OCI-LY3 (cell line): ENCODE data around the gene SUPT3H.

Experiments used
- H2AFZ ChIP-seq: fragments of 200-600, 300-600 bp; shearing (Covaris generic); 2 replicates; pipeline ENCODE4 v1.6.0; 2014; ENCODE audit warnings: antibody characterized with exemption, low read depth, low read length
- H3K27ac ChIP-seq: fragments of 200-600, 300-600 bp; sonication (generic); 2 replicates; pipeline ENCODE4 v1.5.1; 2014; ENCODE audit warnings: mild to moderate bottlenecking, low read length, moderate library complexity, mixed read lengths
- H3K27me3 ChIP-seq: fragments of 200-600, 300-600 bp; sonication (generic); 2 replicates; pipeline ENCODE4 v1.6.1; 2014; ENCODE audit warnings: low read depth, low read length, mixed read lengths
- H3K36me3 ChIP-seq: fragments of 200-600, 300-600 bp; sonication (generic); replicated peaks from 2 replicates; pipeline ENCODE3; 2014; ENCODE audit warnings: low read depth, low read length, mixed read lengths
- H3K4me1 ChIP-seq: fragments of 300-600, 200-600 bp; sonication (generic); 2 replicates; pipeline ENCODE4 v1.6.1; 2014; ENCODE audit warnings: low read length, mixed read lengths
- H3K4me2 ChIP-seq: fragments of 200-600, 300-600 bp; sonication (generic); 2 replicates; pipeline ENCODE4 v1.6.1; 2014; ENCODE audit warnings: low read length, mixed read lengths
- H3K4me3 ChIP-seq: fragments of 300-600, 200-600 bp; sonication (generic); 2 replicates; pipeline ENCODE4 v1.5.1; 2014; ENCODE audit warnings: antibody characterized with exemption, mild to moderate bottlenecking, low read length, moderate library complexity
- H3K79me2 ChIP-seq: fragments of 300-600, 200-600 bp; shearing (Covaris generic); 2 replicates; pipeline ENCODE4 v1.6.1; 2014; ENCODE audit warnings: mild to moderate bottlenecking, low read length, mixed read lengths
- H3K9ac ChIP-seq: fragments of 300-600, 200-600 bp; shearing (Covaris generic); 2 replicates; pipeline ENCODE4 v1.6.0; 2014; ENCODE audit warnings: mild to moderate bottlenecking, low read length, moderate library complexity
- H3K9me3 ChIP-seq: fragments of 200-600, 300-600 bp; shearing (Covaris generic); 2 replicates; pipeline ENCODE4 v1.6.1; 2014; ENCODE audit warnings: low read length, mixed read lengths; ENCODE audit not compliant: insufficient read depth
- H4K20me1 ChIP-seq: fragments of 200-600, 300-600 bp; sonication (generic); 2 replicates; pipeline ENCODE4 v1.6.1; 2016; ENCODE audit warnings: low read length, mixed read lengths; ENCODE audit not compliant: insufficient read depth
- CTCF ChIP-seq: fragments of 200-600, 300-600 bp; sonication (generic); IDR thresholded peaks from 2 replicates; pipeline ENCODE4 v1.5.1; 2014; ENCODE audit warnings: antibody characterized with exemption, low read length, low read depth
- EZH2phosphoT487 ChIP-seq: fragments of 200-600 bp; shearing (Covaris generic); IDR thresholded peaks from 2 replicates; pipeline ENCODE4 v1.6.1; 2018; ENCODE audit warnings: antibody characterized with exemption, mixed run types, low read depth

Gene SUPT3H

DNA sequence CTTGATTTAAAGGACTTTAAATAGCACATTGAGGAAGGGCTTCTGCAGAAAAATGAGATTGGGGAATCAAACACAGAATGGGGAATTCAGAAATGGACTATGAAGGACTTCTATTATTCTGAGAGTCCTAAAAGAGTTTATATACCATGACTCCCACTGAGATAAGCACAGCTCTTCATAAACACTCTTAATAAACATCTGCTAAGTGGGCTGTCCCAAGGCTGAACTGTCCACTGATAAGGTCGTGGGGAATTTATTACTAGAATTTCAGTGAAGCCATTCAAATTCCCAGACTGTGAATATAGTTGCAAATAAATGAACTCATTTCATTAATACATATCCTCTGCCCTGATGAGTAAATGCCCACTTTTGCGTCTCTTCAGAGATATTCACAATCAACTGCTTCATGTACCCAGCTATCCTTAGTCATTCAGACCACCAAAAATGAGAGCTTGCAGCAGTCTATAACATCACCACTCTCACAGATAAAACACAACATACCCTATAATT, 517.8 kb downstream of the SUPT3H start:
- Histone ChIP-seq H3K27ac (no peak overlapping the region), H3K4me1 (peaks cover 13% of the 10 kb centered on the region), H4K20me1 (no peaks in the 10 kb centered on the region), H3K9ac (no peak overlapping the region), H2AFZ (no peak overlapping the region), H3K4me3 (no peak overlapping the region), H3K9me3 (no peaks in the 10 kb centered on the region), H3K36me3 (no peaks in the 10 kb centered on the region), H3K4me2 (no peak overlapping the region), H3K79me2 (no peaks in the 10 kb centered on the region), H3K27me3 (peaks cover 9% of the 10 kb centered on the region; the same call in 1 of the 2 replicates)
- TF ChIP-seq CTCF = no peak
- no peak for TF ChIP-seq EZH2phosphoT487

DNA sequence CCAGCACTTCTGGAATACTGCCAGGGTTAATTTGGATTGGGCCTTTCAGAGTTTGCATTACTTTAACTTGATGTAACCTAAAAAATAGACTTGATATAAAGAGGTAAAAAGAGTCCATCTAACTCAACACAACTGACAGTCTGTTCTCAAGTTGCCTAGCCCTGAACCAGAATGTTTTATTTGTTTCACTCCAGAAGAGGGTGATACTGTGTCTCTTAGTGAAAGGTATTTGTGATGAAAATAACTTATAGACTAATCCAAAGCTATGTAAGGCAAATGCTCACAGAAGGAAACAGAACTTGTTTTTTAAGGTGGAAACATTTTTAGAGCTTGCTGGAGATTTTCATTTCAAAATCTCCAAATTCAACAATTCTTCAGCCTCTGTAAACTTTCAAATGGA, 518.7 kb downstream of the SUPT3H start:
- Histone ChIP-seq H3K36me3 (no peaks in the 10 kb centered on the region), H2AFZ (no peak overlapping the region), H4K20me1 (no peaks in the 10 kb centered on the region), H3K79me2 (no peaks in the 10 kb centered on the region), H3K9ac (no peak overlapping the region), H3K4me3 (no peak overlapping the region), H3K27me3 (peaks cover 9% of the 10 kb centered on the region; the same call in 1 of the 2 replicates), H3K4me2 (no peak overlapping the region), H3K27ac (no peak overlapping the region), H3K9me3 (no peaks in the 10 kb centered on the region), H3K4me1 (peaks cover 13% of the 10 kb centered on the region)
- TF ChIP-seq CTCF = no peak

DNA sequence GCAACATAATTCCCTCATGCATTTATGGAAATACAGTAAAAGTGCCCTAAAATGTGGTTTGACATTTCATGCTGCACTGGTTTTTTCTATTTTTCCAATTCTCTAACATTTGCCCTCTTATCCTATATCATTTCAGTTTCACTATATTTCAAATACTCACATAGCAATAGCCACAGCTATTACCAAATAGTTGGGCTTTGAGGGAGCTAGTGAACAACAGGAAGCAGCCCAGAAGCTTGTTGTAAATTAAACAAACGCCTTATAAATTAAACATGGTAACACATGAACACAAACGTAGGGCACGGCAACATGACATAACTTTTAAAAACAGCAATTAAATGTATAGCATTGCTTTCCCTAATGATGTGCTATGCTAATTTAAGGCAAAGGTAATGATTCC, 521.3 kb downstream of the SUPT3H start:
- TF ChIP-seq EZH2phosphoT487 (no peak), CTCF (no peak)
- no peaks in the 10 kb centered on the region for H3K9me3 ChIP-seq
- H3K27ac ChIP-seq = no peak overlapping the region
- H3K4me2 ChIP-seq = no peak overlapping the region
- H3K4me1 ChIP-seq = peaks cover 13% of the 10 kb centered on the region
- no peak overlapping the region for H2AFZ ChIP-seq
- no peak overlapping the region for H3K9ac ChIP-seq
- H3K79me2 ChIP-seq = no peaks in the 10 kb centered on the region
- no peak overlapping the region for H3K4me3 ChIP-seq
- H3K27me3 ChIP-seq = peaks cover 9% of the 10 kb centered on the region; the same call in 1 of the 2 replicates
- H3K36me3 ChIP-seq = no peaks in the 10 kb centered on the region
- no peaks in the 10 kb centered on the region for H4K20me1 ChIP-seq

- H3K4me3 ChIP-seq = no peak overlapping the region
- 0 out of 2 replicates have a peak overlapping the region, but pooled peaks have one; percentile 6 for H2AFZ ChIP-seq
- no peaks in the 10 kb centered on the region for H4K20me1 ChIP-seq
- no peak overlapping the region for H3K27ac ChIP-seq
- no peaks in the 10 kb centered on the region for H3K9me3 ChIP-seq
- peaks cover 9% of the 10 kb centered on the region; the same call in 1 of the 2 replicates for H3K27me3 ChIP-seq
- no peak for TF ChIP-seq EZH2phosphoT487
- no peak for TF ChIP-seq CTCF
- H3K4me2 ChIP-seq = peak overlapping the region; percentile 18
- H3K79me2 ChIP-seq = no peaks in the 10 kb centered on the region
- no peaks in the 10 kb centered on the region for H3K36me3 ChIP-seq
- H3K4me1 ChIP-seq = peaks cover 13% of the 10 kb centered on the region
- H3K9ac ChIP-seq = no peak overlapping the region
Observed at GRCh38 chr6:44855562-44856411, 521.9 kb downstream of the SUPT3H start.
